Retinal pigment epithelial cell (primary cell): Measurements from ENCODE around the gene SH3GL3.

Source experiments
- DNase-seq: peaks from one replicate; pipeline ENCODE4 v3.0.0-alpha.2; 2010; ENCODE audit warnings: low read depth
- H3K4me3 ChIP-seq: 2 replicates; pipeline ENCODE4 v1.5.1; 2011; ENCODE audit warnings: mild to moderate bottlenecking, low read length, control low read depth, moderate library complexity
- CTCF ChIP-seq: conservative IDR thresholded peaks from 2 replicates; pipeline ENCODE4 v1.5.1; 2011; ENCODE audit warnings: low read depth, low read length, control low read depth, inconsistent platforms

The SH3GL3 gene

GRCh38 chr15:83515164-83515563, 68.0 kb downstream of the SH3GL3 start:
- H3K4me3 ChIP-seq: no peak overlapping the region
- no peak for TF ChIP-seq CTCF
- DNase-seq: no peak

- TF ChIP-seq CTCF: no peak
- H3K4me3 ChIP-seq: no peak overlapping the region
- no peak for DNase-seq
These were observed 69.8 kb downstream of the SH3GL3 start for GRCh38 chr15:83516935-83517334.

- DNase-seq: no peak
- TF ChIP-seq CTCF: no peak
These were observed 79.2 kb downstream of the SH3GL3 start for GRCh38 chr15:83526319-83526718.

GRCh38 chr15:83533410-83533962, 86.3 kb downstream of the SH3GL3 start:
- no peak for DNase-seq
- no peak for TF ChIP-seq CTCF
- no peak overlapping the region for H3K4me3 ChIP-seq

More at GRCh38 chr15:83526319-83526718, 79.2 kb downstream of the SH3GL3 start:
- H3K4me3 ChIP-seq: no peak overlapping the region

- DNase-seq: no peak
- TF ChIP-seq CTCF: no peak
- H3K4me3 ChIP-seq: no peak overlapping the region
These were observed 90.5 kb downstream of the SH3GL3 start for GRCh38 chr15:83537606-83538005.

GRCh38 chr15:83538682-83539081, 91.5 kb downstream of the SH3GL3 start:
- no peak for TF ChIP-seq CTCF
- no peak for DNase-seq
- H3K4me3 ChIP-seq: no peak overlapping the region

GRCh38 chr15:83545804-83546511, 98.8 kb downstream of the SH3GL3 start:
- no peak overlapping the region for H3K4me3 ChIP-seq
- no peak for DNase-seq
- TF ChIP-seq CTCF: no peak
